SK-N-SH (cell line): ENCODE results near the gene PRKD3.

Source experiments
- EZH2phosphoT487 ChIP-seq: fragments of 200-600 bp; sonication (generic); IDR thresholded peaks from 2 replicates; pipeline ENCODE4 v1.6.1; 2017; ENCODE audit warnings: low read depth, mixed run types, mild to moderate bottlenecking, antibody characterized with exemption, moderate library complexity, borderline replicate concordance
- FOSL2 ChIP-seq: IDR thresholded peaks from 2 replicates; pipeline ENCODE4 v1.4.0; 2012; ENCODE audit warnings: low read depth, mild to moderate bottlenecking, moderate library complexity, borderline replicate concordance
- RAD21 ChIP-seq: IDR thresholded peaks from 2 replicates; pipeline ENCODE4 v1.6.1; 2012; ENCODE audit warnings: mild to moderate bottlenecking, low read length
- TCF12 ChIP-seq: IDR thresholded peaks from 2 replicates; pipeline ENCODE4 v1.4.0; 2012
- TF ChIP-seq, protein P1 (sequence below): fragments of 200-600 bp; sonication (generic); IDR thresholded peaks from 2 replicates; pipeline ENCODE4 v1.6.1; 2017; ENCODE audit warnings: antibody characterized with exemption, mild to moderate bottlenecking, moderate library complexity

DNA sequence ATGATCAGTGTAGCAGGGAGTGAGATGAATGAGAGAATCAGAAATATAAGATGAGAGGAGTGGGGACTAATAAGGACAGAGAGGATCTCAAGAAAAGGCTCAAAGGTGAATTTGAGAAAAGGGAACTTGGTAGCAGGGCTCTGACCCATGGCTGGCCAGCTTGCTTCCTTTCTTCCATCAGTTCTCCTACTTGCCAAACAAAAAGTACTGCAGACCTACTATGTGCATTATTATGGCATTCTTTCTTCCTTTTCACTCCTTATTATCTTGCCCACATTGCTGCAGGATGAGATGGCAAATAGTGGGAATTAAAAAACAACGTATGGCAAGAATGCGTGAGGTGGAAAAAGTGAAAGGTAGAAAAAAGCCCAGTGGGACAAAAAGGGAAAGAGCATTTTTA is 33.0 kb downstream of the PRKD3 start:
- TF ChIP-seq RAD21 = no peak
- TF ChIP-seq EZH2phosphoT487 = no peak
- TF ChIP-seq, protein P1, sequence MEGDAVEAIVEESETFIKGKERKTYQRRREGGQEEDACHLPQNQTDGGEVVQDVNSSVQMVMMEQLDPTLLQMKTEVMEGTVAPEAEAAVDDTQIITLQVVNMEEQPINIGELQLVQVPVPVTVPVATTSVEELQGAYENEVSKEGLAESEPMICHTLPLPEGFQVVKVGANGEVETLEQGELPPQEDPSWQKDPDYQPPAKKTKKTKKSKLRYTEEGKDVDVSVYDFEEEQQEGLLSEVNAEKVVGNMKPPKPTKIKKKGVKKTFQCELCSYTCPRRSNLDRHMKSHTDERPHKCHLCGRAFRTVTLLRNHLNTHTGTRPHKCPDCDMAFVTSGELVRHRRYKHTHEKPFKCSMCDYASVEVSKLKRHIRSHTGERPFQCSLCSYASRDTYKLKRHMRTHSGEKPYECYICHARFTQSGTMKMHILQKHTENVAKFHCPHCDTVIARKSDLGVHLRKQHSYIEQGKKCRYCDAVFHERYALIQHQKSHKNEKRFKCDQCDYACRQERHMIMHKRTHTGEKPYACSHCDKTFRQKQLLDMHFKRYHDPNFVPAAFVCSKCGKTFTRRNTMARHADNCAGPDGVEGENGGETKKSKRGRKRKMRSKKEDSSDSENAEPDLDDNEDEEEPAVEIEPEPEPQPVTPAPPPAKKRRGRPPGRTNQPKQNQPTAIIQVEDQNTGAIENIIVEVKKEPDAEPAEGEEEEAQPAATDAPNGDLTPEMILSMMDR = no peak
- TF ChIP-seq FOSL2 = no peak
- no peak for TF ChIP-seq TCF12
